Measurements from ENCODE around the gene MYL4. TPM values are rescaled to one million over a fixed set of nuclear protein-coding genes. Genes with fewer than 3 reads are reported as not detected.
"Not testable (repeated sequence)": the region's sequence is repeated elsewhere in the genome, so short reads cannot be mapped to it uniquely, and the experiment has no call there.

MYL4 gene
- total RNA-seq, 1 experiment from 2014 or later = not detected

DNA sequence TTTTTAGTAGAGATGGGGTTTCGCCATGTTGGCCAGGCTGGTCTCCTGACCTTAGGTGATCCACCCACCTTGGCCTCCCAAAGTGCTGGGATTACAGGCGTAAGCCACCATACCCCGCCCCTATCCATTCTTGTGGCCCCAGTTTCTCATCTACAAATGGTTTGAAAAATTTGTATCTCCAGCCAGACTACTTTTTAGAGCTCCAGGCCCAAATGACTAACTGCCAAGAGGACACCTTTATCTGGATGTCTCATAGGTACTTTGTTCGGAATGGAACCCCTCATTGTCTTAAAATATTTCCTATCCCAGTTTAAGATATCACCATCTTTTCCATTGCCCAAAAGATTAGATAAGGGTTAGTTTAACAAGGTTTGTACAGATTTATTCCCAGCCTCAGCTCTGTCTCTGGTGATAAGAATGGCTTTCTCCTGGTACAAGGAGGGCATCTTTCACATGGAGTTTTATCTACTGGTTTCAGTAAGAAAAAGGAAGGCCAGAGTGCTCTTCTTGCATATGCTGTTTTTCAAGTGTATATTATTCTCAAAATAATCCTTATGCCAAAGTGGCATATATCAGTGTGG is 15.1 kb upstream of the MYL4 start:
- no peak for DNase-seq (ENCODE audit: low read depth)

DNA sequence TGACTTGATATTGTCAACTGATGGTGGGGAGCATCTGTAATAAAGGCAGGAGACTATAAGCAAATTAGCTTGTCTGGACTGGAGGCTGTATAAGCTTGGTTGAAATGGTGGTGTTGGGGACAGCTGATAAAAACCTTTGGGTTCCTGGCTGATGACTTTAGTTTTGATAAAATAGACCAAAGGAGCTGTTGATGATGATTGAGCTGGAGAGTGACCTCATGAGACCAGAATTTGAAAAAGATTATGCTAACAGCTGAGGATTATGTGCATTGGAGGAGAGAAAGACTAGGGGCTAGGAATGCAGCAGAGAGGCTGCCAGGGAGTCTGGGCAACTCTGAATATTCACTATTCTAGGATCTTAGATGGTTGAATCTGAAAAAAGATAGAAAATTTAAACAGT is 11.3 kb upstream of the MYL4 start:
- DNase-seq (ENCODE audit: low read depth) = no peak

DNA sequence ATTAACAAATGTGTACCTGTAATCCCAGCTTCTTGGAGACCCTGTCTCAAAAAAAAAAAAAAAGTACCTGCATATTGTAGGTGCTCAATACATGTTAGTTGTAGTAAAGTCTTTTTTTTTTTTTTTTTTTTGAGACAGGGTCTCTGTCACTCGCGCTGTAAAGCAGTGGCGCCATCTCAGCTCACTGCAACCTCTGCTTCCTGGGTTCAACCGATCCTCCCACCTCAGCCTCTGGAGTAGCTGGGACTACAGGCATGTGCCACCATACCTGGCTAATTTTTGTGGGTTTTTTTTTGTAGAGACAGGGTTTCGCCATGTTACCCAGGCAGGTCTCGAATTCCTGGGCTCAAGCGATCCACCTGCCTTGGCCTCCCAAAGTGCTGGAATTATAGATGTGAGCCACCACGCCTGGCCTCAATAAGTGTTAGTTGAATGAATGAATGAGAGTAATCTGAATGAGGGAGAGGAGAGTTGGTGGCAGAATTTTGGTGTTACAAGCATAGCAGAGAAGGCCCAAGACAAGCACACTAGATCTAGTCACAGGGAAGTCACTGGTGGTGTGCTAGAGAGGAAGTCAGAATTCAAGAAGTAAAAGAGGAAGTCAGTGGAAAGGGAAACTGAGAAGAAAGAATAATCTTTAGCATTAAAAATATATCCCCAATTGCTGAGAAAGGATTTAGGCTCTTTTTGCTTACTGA is 9.4 kb upstream of the MYL4 start:
- no peak for DNase-seq (ENCODE audit: low read depth)

DNA sequence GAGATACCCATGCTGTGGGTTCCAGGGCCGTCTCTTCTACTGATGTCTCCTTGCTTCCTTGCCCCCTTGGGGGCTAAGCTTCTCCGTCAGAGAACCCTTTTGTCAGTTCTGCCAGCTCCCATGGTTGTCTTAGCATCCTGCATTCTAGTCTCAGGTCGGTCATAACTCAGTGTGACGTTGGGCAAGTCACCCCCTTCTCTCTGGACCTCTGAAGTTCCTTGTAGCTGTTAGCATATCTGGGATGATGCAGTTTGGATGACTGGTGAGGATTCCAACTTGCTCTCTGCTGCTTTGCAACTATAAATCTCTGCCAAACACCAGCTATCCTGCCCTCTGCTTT is 8.9 kb upstream of the MYL4 start:
- no peak for DNase-seq (ENCODE audit: low read depth)

DNA sequence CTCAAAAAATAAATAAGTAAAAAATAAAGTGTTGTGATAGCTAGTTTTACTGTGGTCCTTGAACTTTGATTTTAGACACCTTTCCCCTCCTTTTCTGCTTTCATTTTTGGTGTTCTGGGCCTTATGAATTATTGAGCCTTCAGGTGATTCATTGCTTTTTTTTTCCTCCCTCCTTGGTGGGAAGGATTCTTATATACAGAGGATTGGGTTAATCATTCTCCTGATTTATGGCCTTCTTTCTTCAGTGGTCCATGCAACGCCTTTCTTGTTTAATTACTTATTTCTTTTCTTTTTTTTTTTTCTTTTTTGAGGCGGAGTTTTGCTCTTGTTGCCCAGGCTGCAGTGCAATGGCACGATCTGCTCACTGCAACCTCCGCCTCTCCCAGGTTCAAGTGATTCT is 8.0 kb upstream of the MYL4 start:
- DNase-seq (ENCODE audit: low read depth) = no peak

DNA sequence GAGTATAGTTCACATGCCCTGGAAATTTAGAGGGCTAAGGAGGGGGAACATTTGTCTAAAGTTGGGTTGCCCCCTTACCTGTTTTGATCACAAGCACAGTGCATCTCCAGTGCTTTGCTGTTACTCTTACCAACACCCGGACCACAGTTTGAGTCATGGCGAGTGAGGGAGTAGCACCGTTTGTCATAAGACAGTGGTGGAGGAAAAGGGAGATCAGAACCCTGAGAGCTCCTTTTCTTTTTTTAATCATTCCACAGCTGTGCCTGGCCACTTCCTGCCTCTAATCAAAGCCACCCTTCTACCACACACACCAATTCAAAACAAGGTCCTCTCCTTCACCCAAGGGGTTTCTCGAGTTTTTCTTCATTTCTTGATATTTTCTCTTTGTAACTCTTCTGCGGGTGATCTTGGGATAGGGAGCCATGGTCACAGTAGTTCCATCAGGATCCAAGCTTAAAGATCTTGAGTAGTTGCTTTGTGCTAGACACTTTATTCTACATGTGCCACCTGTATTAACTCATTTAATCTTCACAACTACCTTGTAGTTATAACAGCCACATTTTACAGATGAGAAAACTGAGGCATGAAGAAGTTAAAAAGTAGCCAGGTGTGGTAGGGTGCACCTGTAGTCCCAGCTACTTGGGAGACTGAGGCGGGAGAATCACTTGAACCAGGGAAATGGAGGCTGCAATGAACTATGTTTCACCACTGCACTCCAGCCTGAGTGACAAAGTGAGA is 5.0 kb upstream of the MYL4 start:
- peak; percentile 60 for DNase-seq (ENCODE audit: low read depth)

DNA sequence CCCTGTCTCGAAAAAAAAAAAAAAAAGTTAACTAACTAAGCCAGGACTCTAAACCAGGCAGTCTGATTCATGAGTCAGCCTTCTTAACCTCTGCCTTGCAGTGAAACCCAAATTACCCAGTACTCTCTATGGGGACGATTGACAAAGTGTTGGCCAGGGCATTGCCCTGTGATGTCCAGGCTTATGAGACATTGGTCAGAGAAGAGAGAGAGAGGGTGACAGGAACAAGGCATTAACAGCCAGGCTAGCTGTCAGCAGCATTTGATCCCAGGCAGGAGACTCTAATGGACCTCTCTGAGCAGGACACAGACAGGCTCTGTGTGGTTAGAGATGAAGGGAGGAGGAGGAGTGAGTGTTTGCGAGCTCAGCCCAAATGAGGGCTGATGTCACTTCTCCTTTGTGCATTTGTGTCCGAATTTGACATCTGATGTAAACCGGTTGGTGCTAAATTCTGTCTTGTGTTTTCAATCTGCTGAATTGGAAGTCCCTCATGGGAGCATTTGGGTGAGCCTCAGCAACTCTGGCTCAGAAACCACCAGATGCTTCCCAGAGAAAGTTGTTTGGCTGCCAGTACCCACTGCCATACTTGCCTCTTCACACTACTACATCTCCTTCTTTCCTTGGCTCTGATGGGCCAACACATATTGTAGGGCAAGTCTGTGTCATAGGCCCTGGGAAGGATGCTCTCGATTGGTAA is 4.3 kb upstream of the MYL4 start:
- peak; percentile 53 for DNase-seq (ENCODE audit: low read depth)

DNA sequence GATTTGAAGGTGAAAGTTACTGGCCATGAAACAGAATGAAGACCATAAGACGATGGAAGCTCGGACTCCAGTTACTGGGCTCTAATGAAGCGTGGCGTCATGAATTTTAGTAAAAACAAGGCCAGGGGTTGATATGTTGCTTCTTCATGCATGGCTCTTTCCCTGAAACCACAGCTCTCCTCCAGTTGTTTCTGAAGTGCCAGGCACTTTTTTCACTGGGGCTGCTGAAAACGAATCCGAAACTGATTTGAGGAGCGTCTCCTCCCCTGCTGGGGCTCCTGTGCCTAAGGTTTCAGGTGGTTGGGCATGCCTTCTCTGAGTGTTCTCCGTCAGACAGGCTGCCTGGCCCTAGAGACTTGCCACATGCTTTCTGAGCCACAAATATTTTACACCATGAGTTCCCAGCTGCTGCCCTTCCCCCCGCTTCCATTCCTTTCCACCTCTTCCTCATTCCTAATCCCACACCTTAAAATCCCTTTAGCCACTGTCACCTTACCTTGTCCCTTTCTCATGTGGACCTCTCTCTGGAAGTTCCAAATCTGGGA is 3.7 kb upstream of the MYL4 start:
- DNase-seq (ENCODE audit: low read depth) = peak; percentile 87

DNA sequence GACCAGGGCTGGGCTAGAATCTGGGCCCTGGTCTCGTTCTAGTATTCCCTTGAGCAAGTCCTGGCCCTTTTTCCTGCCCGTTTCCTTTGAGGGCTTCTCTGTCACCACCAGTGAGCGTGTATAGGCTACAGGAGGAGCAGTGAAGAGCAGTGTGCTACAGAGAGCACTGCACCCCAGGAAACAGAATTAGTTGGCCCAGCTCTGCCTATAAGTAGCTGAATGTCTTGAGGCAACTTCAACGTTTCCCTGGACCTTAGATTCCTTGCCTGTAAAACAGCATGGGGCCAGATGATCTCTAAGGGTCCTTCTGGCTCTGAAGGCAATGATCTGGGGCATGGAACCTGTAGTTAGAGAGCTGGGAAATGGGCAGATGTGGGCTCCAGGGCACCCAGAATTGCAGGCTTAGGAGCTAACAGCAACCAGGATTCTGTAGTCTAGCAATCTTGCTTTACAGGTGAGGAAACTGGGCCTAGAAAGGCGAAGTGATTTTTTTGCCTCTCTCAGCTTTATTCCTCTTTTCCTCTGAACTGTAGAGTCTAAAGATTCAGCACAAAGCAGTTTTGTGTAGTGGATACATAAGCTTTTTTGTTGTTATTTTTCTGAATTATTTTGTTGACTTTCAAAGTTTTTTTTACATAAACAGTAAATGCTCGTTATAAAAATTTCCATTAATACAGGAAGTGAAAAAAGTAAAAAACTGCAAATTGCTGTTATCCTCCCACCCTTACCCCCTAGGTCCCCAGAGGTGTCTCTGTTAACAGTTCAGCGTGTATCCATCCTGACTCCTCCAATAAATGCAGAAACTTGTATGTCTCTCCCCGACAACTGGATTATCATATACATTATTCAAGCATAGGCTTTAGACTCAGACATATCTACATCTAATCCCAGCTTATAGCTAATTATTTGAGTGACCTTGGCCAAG is 1.7 kb upstream of the MYL4 start:
- no peak for DNase-seq (ENCODE audit: low read depth)

DNA sequence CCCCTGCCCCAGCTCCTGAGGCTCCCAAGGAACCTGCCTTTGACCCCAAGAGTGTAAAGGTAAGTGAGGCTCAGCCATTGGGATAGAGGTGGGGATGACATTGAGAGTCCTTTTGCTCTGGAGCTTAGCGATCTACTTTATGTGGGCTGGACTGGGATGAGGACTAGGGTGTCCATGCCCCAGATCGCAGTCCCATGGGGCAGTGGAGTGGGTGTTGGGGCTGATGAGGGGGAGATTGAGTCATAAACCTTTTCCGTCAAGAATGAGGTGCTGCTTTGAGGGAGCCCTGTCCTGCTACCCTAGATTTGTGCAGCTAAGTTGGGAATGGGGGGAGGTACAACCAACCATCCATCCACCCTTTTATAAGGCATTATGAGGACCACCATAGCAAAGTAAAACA is 351 bp downstream of the MYL4 start:
- no peak for DNase-seq (ENCODE audit: low read depth)

DNA sequence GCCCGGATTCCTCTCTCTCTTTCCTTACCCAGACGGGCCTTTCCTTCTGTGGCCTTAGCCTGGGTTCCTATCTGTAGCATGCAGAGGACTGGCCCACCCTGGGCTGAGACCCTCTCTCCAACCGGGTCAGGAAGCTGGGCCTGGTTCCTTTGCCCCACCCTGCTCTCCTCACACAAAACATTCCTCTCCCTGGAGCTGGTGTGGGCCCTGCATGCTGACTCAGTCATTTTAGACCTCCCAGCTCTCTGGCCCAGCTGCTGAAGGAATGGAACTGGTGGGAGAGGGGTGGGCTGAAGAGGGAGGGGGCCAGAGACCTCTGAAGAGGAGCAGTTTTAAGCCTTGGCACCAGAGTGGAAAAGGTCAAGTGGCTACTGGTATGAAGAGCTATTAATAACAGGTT is 957 bp downstream of the MYL4 start:
- no peak for DNase-seq (ENCODE audit: low read depth)

DNA sequence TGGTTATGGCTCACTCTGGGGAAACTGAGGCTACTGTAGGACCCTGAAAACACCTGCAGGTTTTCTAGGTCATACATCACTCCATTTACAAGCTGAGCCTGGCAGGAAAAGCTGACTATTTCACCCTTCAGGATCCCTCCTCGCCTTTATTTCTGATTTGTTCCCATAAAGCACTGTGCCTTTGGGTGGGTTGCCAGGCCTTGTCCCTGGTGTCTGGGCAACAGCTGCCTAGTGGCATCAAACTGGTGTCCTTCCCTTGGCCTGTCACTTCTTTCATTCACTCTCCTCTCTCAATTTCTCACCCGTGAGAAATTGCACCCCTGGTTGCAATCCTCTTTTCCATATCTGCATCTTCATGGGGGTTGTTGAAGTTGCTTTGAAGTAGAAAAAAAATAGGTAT is 1.6 kb downstream of the MYL4 start:
- DNase-seq (ENCODE audit: low read depth) = no peak

DNA sequence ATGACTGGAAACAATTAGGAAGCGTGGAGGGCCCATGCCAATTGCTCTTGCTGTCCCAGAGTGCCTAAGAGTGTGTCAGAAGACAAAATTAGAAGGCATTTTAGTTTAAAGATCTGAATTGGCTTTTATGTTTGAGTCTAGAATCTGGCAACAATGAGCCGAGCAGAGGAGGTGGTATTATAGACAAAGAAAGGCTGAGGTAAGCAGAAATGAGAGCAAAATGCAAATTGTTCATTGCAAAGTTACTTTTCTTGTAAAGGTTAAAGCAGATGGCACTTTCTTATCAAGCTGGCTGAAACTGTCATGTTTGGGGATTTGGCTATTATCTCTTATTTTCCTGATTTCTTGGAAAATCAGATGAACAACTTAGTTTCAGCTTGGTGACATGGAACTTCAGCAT is 3.3 kb downstream of the MYL4 start:
- no peak for DNase-seq (ENCODE audit: low read depth)

DNA sequence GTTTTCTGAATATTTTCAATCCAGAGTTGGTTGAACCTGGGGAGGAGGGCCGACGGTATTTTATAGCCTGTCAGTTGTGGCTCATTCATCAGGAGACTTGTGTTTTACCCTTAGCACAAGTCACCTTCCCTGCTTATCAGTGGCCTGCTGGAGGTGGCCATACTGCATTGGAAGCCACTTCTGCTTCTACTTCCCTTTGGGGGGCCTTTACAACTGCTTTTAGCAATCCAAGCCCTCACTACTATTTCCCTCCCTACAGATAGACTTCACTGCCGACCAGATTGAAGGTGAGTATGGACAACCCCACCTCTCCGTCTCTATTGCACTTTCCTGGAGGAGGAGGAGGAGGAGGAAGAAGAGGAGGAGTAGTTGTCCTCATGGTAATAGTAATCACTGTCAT is 4.4 kb downstream of the MYL4 start:
- DNase-seq (ENCODE audit: low read depth) = no peak

DNA sequence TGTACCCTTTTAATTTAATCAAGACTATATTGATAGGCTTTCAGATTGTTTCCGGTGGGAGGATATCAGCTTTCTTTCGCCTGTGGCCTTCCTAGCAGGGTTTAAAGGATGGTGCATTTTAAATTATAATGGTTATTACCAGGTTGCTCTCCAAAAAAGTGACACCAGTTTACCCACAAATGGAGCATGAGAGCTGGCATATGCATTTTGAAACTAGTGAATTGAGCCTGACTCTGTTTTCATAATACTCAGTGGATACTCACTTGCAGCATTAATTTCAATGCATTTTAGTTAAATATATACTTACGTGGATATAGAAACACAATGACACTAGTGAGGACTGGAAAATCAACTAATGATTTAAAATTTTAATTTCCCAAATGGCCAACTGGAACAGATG is 5.8 kb downstream of the MYL4 start:
- no peak for DNase-seq (ENCODE audit: low read depth)

DNA sequence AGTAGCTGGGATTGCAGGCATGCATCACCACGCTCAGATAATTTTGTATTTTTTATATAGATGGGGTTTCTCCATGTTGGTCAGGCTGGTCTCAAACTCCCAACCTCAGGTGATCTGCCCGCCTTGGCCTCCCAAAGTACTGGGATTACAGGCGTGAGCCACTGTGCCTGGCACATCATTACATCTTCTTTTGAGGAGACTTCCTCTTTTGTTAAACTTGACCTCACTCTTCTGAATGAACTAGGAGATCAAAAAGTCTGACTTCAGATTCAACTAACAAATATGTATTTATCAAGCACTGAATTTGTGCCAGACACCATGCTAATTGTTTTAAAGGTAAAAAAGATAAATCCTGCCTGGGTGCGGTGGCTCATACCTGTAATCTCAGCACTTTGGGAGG is 7.7 kb downstream of the MYL4 start:
- not testable (repeated sequence) for DNase-seq (ENCODE audit: low read depth)

DNA sequence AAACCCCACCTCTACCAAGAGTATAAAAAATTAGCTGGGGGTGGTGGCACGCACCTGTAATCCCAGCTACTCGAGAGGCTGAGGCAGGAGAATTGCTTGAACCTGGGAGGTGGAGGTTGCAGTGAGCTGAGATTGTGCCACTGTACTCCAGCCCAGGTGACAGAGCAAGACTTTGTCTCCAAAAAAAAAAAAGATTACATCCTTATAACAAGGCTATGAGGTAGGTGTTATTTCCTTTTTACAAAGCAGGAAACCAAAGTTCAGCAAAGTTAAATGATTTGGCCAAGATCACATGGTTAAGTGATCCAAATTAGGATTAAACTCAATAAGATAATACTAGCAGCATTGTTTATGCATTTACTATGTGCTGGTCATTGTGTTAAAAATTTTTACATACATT is 8.1 kb downstream of the MYL4 start:
- not testable (repeated sequence) for DNase-seq (ENCODE audit: low read depth)

DNA sequence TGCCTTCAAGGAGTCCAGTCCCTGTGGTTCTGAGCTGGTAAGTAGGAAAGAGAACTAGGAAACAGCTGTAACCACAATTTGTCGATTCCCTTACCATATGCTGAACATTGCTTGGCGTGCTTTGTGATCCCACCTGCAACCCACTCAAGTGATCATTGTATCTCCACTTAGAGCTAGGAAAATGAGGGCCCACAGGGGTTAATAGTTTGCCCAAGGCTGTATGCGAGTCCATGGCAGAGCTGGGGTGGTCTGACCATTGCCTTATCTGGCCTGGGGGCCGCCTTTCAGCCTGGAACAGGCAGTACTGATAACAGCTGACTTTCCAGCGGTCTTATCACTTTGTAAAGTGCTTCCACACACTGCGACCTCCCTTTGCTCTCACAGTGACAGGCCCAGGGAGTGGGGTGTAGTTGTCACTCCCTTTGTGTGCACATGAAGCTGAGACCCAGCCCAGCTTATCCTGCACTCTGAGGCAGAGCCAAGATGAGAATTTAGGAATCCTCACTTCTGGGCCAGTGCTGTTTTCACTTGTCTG is 9.8 kb downstream of the MYL4 start:
- DNase-seq (ENCODE audit: low read depth) = no peak

DNA sequence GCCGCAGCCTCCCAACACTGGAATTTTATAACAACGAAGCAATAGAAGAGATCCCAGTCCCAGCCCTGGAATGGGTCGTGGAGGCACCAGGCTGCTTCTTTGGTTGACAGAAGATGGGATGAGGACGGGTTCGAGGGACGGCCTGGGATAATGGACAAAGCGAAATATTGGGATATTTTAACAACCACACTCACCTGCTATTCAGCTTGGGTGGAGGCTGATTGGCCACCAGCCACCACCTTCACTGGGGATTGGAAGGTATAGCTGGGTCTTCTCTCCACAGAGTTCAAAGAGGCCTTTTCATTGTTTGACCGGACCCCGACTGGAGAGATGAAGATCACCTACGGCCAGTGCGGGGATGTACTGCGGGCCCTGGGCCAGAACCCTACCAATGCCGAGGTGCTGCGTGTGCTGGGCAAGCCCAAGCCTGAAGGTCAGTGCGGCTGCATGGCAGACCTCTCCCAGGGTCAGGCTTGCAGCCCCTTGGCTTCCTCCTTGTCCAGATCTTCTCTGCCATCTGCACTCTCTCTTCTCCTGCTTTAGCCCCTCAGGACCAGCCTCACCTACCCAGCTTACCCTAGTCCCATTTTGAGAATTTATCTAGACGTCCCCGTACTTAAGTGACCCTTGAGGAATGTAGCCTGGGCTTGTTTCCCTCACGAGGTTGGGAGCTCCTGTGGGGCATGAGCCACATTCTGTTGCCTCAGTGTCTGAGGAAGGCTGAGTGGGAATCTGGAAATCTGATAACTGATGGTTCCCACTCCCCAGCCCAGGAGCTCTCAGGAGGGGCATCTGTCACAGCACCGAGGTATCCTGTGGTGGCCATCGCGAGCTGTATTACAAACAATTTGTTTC is 10.7 kb downstream of the MYL4 start:
- no peak for DNase-seq (ENCODE audit: low read depth)

DNA sequence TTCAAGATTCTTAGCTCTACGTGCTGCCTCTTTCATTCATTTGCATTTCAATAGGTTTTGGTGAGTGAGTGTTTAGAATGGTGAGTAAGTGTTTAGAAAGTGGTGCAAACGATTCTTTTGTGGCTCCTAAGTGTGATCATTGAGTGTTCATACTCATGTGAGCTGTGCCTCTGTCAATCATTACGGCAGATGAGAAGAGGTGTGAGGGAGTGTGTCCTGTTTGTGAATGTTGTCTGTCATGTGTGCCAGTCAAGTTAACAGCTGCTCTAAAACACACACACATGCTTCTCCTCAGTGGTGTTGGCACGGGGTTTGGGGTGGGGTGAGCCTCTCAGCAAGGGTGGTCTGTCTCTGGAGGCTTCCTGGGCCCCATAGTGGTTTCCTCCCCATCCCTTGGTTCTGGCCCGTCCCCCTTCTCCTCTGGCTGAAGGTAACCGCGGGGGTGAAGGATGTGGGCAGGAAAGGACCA is 11.4 kb downstream of the MYL4 start:
- DNase-seq (ENCODE audit: low read depth) = no peak
